Fibroblast of lung (primary cell): ENCODE results near the gene STK32B. TPM values are rescaled to one million over a fixed set of nuclear protein-coding genes. Genes with fewer than 3 reads are reported as not detected.

Experiments used
- DNase-seq, 2 donors: peaks; one replicate each; pipeline versions ENCODE4 v3.0.0 to v3.0.0-alpha.2; 2010; ENCODE audit warnings: low read depth in 2 of 2
- H2AFZ ChIP-seq: 2 replicates; pipeline ENCODE4 v1.5.1; 2012; ENCODE audit warnings: low read length, control low read depth, inconsistent platforms
- H3K27ac ChIP-seq: 2 replicates; pipeline ENCODE4 v1.5.1; 2011; ENCODE audit warnings: low read length, control low read depth; ENCODE audit not compliant: insufficient read depth
- H3K27me3 ChIP-seq: 2 replicates; pipeline ENCODE4 v1.5.1; 2011; ENCODE audit warnings: mild to moderate bottlenecking, low read length; ENCODE audit not compliant: control insufficient read depth, insufficient read depth
- H3K36me3 ChIP-seq: 2 replicates; pipeline ENCODE4 v1.5.1; 2011; ENCODE audit warnings: low read length; ENCODE audit not compliant: control insufficient read depth, insufficient read depth
- H3K4me1 ChIP-seq: 2 replicates; pipeline ENCODE4 v1.5.1; 2011; ENCODE audit warnings: low read length; ENCODE audit not compliant: control insufficient read depth, insufficient read depth; ENCODE audit errors: extremely low read depth
- H3K4me2 ChIP-seq: 2 replicates; pipeline ENCODE4 v1.5.1; 2011; ENCODE audit warnings: low read length, control low read depth; ENCODE audit not compliant: insufficient read depth; ENCODE audit errors: extremely low read depth
- H3K4me3 ChIP-seq, 4 experiments: fragments of 200-600 bp in 1 of 4; sonication (generic) in 1 of 4; replicated peaks in 1 of 4; 2 replicates each; pipeline ENCODE4 v1.5.1; 2011 to 2016; ENCODE audit warnings: low read length in 4 of 4, low read depth in 3 of 4, mild to moderate bottlenecking in 3 of 4, control low read depth in 2 of 4, inconsistent platforms in 1 of 4, mixed read lengths in 1 of 4; ENCODE audit not compliant: insufficient read depth in 1 of 4; ENCODE audit errors: control extremely low read depth in 1 of 4
- H3K79me2 ChIP-seq: 2 replicates; pipeline ENCODE4 v1.5.1; 2012; ENCODE audit warnings: mild to moderate bottlenecking, low read length, inconsistent platforms; ENCODE audit not compliant: control insufficient read depth, insufficient read depth
- H3K9ac ChIP-seq: 2 replicates; pipeline ENCODE4 v1.5.1; 2011; ENCODE audit warnings: mild to moderate bottlenecking, low read length, control low read depth; ENCODE audit not compliant: insufficient read depth
- H3K9me3 ChIP-seq: 2 replicates; pipeline ENCODE4 v1.5.1; 2012; ENCODE audit warnings: low read depth, low read length; ENCODE audit not compliant: control insufficient read depth, insufficient read depth
- H4K20me1 ChIP-seq: 2 replicates; pipeline ENCODE4 v1.5.1; 2011; ENCODE audit warnings: low read length; ENCODE audit not compliant: control insufficient read depth, insufficient read depth; ENCODE audit errors: extremely low read depth
- EZH2 ChIP-seq: IDR thresholded peaks from 2 replicates; pipeline ENCODE4 v1.5.1; 2012; ENCODE audit warnings: low read length, control low read depth, mild to moderate bottlenecking; ENCODE audit errors: missing control alignments
- polyA plus RNA-seq, 2 donors: library from polyadenylated mRNA; depleted of rRNA in 1 of 2; stranded (reverse) in 1 of 2; unstranded in 1 of 2; fragments of >200 nt; gene quantifications; 2 replicates each; pipeline ENCODE4 v1.2.1, GENCODE V29; 2011 to 2012; ENCODE audit warnings: missing spikeins in 1 of 2
- total RNA-seq: library from RNA; depleted of rRNA; stranded (reverse); fragments of >200 nt; gene quantifications from 2 replicates; pipeline ENCODE4 v1.2.1, GENCODE V29; 2014
- TF ChIP-seq, protein P1 (sequence below), 2 donors: IDR thresholded peaks in 1 of 2; conservative IDR thresholded peaks in 1 of 2; 1 replicate in 1 of 2; 2 replicates in 1 of 2; pipeline ENCODE4 v1.5.1; 2011 to 2012; ENCODE audit warnings: low read length in 2 of 2, control low read depth in 1 of 2, inconsistent platforms in 1 of 2, low read depth in 1 of 2, mild to moderate bottlenecking in 1 of 2

Gene STK32B
- total and polyA plus RNA-seq, 2 donors (not counting 1 experiment from before 2014, with no cell fraction given), result 0.50 to 1.4 TPM

DNA sequence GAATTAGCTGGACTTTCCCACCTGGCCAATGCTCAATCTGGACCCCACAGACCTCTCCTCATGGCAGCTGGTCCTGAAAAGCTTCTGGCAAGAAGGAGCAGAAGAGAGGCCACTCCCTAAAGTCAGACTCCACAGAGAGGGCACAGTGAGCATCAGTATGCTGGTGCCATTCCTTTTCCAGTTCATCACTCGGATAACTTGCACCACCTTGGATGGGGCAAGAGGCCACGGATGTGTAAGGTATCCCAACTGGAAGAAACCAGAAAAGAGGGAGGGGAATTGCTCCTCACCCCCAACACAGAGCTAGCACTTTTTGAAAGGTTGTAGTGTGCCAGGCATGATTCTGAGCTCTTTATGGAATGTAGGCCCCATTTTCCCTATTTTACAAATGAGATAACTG lies 85.9 kb downstream of the STK32B start:
- DNase-seq, result no peak
- Histone ChIP-seq H3K9me3 (no peaks in the 10 kb centered on the region), H3K27ac (no peak overlapping the region), H3K4me2 (no peak overlapping the region), H3K36me3 (no peaks in the 10 kb centered on the region), H3K79me2 (no peaks in the 10 kb centered on the region), H3K27me3 (no peaks in the 10 kb centered on the region), H3K4me3 (no peak overlapping the region), H2AFZ (no peak overlapping the region), H3K4me1 (no peaks in the 10 kb centered on the region), H3K9ac (no peak overlapping the region), H4K20me1 (no peaks in the 10 kb centered on the region)
- TF ChIP-seq, protein P1, sequence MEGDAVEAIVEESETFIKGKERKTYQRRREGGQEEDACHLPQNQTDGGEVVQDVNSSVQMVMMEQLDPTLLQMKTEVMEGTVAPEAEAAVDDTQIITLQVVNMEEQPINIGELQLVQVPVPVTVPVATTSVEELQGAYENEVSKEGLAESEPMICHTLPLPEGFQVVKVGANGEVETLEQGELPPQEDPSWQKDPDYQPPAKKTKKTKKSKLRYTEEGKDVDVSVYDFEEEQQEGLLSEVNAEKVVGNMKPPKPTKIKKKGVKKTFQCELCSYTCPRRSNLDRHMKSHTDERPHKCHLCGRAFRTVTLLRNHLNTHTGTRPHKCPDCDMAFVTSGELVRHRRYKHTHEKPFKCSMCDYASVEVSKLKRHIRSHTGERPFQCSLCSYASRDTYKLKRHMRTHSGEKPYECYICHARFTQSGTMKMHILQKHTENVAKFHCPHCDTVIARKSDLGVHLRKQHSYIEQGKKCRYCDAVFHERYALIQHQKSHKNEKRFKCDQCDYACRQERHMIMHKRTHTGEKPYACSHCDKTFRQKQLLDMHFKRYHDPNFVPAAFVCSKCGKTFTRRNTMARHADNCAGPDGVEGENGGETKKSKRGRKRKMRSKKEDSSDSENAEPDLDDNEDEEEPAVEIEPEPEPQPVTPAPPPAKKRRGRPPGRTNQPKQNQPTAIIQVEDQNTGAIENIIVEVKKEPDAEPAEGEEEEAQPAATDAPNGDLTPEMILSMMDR (conservative IDR thresholded peaks at IDR 0.05 in 1 of 2, IDR thresholded peaks at IDR 0.05 in 1 of 2; ENCODE audit: low read depth in 1 of 2, low read length in 2 of 2), result no peak
- no peak for TF ChIP-seq EZH2

DNA sequence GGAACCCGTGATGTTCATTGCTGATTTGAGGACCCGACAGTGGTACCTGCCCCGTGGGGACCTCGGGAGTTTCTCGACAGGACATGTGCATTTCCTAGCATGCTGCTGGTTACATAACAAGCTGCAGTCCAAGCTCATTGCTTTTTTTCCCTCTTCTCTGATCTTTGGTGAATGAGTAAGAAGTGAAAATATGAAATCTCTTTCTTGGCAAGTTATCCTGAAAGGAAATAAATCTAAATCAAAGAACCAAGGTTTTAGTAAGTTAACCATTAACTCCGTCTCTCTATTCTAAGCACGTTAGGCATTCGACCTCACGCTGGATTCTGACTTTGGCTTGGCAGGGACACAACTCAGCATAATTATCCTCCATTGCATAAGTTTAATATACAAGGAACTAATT lies 86.6 kb downstream of the STK32B start:
- H3K4me1 ChIP-seq, result no peaks in the 10 kb centered on the region
- H3K79me2 ChIP-seq, result no peaks in the 10 kb centered on the region
- H3K9me3 ChIP-seq, result no peaks in the 10 kb centered on the region
- H3K27me3 ChIP-seq, result no peaks in the 10 kb centered on the region
- H4K20me1 ChIP-seq, result no peaks in the 10 kb centered on the region
- H3K36me3 ChIP-seq, result no peaks in the 10 kb centered on the region
- no peak overlapping the region for H2AFZ ChIP-seq
- DNase-seq, result peak in 1 of 2 donors; percentile 66
- H3K9ac ChIP-seq, result no peak overlapping the region
- H3K27ac ChIP-seq, result no peak overlapping the region
- no peak overlapping the region for H3K4me3 ChIP-seq
- TF ChIP-seq, protein P1 (conservative IDR thresholded peaks at IDR 0.05 in 1 of 2, IDR thresholded peaks at IDR 0.05 in 1 of 2; ENCODE audit: low read depth in 1 of 2, low read length in 2 of 2), result no peak
- no peak for TF ChIP-seq EZH2
- no peak overlapping the region for H3K4me2 ChIP-seq

DNA sequence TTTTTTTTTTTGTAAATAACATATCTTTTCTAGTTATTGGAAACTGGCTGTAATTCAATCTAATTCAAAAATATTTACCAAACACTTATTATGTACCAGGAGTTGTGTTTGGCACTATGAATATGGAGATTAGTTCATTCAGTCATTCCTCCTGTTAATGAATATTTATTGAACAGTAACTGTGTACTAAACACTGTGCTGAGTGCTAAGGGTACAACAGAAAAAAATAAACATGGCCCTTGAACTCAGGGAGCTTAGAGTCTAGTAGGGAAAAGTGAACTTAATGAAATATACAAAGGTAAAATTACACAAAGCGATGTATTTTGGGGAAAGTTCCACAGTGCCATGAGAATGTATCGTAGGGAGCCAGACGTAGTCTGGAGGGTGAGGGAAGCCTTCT lies 87.1 kb downstream of the STK32B start:
- no peak overlapping the region for H3K9ac ChIP-seq
- TF ChIP-seq EZH2, result no peak
- TF ChIP-seq, protein P1 (conservative IDR thresholded peaks at IDR 0.05 in 1 of 2, IDR thresholded peaks at IDR 0.05 in 1 of 2; ENCODE audit: low read depth in 1 of 2, low read length in 2 of 2), result no peak

More for the DNA sequence above, 87.1 kb downstream of the STK32B start:
- Histone ChIP-seq H3K4me2 (no peak overlapping the region), H3K4me1 (no peaks in the 10 kb centered on the region), H3K27ac (no peak overlapping the region), H3K4me3 (no peak overlapping the region), H4K20me1 (no peaks in the 10 kb centered on the region), H3K27me3 (no peaks in the 10 kb centered on the region), H2AFZ (no peak overlapping the region), H3K9me3 (no peaks in the 10 kb centered on the region), H3K79me2 (no peaks in the 10 kb centered on the region), H3K36me3 (no peaks in the 10 kb centered on the region)
- no peak for DNase-seq
